HEK293T (cell line): ENCODE results near the gene NABP1.

Experiments
- ARNT ChIP-seq: fragments of 450-650 bp; IDR thresholded peaks from 2 replicates; pipeline ENCODE4 v1.6.1; 2017; ENCODE audit warnings: mild to moderate bottlenecking
- BHLHE40 ChIP-seq: fragments of 450-650 bp; IDR thresholded peaks from 2 replicates; pipeline ENCODE4 v1.6.1; 2016; ENCODE audit warnings: mild to moderate bottlenecking, moderate library complexity, borderline replicate concordance
- ELF4 ChIP-seq: fragments of 450-650 bp; IDR thresholded peaks from 2 replicates; pipeline ENCODE4 v1.6.1; 2017; ENCODE audit warnings: antibody characterized with exemption
- FOXK2 ChIP-seq: fragments of 450-650 bp; IDR thresholded peaks from 2 replicates; pipeline ENCODE4 v1.6.1; 2016; ENCODE audit warnings: mild to moderate bottlenecking
- SP1 ChIP-seq: fragments of 450-650 bp; IDR thresholded peaks from 2 replicates; pipeline ENCODE4 v1.6.1; 2017
- TARDBP ChIP-seq: fragments of 450-650 bp; IDR thresholded peaks from 2 replicates; pipeline ENCODE4 v1.6.1; 2016

- TF ChIP-seq ARNT (no peak), BHLHE40 (no peak), FOXK2 (no peak), ELF4 (no peak), SP1 (no peak), TARDBP (no peak)
Observed at GRCh38 chr2:191664823-191665677, 12.9 kb upstream of the NABP1 start.
